GM04504 (cell line): Measurements from ENCODE around the gene TBC1D22B.
"Not testable (repeated sequence)": the region's sequence is repeated elsewhere in the genome, so short reads cannot be mapped to it uniquely, and the experiment has no call there.

Experiments
- DNase-seq: peaks from one replicate; pipeline ENCODE4 v3.0.0-alpha.2; 2012; ENCODE audit warnings: low read depth

TBC1D22B gene

DNA sequence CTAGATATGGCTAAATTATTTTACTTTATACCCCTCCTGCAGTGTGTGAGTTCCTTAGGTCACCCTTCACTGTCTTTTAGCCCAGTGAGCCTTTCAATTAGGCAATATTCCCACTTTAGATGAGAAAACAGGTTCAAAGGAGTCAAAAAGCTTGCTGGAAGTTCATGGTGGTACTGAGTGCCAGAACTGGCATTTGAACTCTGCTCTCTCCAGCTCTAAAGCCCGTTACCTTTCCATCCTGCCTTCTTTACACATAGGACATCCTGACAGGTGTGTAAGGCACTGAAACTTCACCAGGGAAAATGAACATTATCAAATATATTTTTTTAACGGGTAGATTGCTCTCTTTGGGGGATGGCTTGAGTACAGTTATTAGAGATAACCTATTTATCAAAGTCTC lies 11.5 kb downstream of the TBC1D22B start:
- DNase-seq, result no peak

DNA sequence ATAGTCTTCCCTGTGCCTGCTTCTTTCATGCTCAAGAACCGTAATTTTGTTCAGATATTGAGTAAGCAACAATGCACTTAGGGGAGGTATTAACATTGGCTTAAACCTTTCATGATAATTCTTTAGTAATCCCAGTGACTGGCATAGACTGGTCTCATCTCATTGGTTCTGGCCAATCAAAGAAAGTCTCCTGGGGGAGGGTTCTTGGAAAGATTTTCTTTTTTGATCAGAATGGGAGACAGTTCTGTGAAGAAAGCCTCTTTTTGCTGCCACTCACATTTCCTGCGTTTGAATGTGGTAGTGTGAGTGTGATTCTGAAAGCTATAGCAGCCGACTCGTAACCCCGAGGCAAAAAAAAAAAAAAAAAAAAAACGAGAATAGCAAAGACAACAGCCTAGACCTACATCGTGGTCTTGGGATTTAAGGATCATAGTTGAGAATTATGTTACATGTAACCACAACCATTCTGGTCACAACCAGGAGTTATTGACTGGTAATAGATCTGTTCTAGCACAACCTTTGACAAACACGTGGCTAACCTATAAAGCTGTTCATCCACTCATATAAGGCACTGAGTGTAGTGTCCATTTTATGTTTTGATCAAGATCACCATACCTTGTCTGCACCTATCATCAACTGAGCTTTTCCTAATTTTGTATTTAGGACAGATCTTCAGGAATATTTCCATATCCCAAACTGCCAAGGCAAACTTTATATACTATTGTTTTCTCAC lies 15.4 kb downstream of the TBC1D22B start:
- DNase-seq, result no peak

DNA sequence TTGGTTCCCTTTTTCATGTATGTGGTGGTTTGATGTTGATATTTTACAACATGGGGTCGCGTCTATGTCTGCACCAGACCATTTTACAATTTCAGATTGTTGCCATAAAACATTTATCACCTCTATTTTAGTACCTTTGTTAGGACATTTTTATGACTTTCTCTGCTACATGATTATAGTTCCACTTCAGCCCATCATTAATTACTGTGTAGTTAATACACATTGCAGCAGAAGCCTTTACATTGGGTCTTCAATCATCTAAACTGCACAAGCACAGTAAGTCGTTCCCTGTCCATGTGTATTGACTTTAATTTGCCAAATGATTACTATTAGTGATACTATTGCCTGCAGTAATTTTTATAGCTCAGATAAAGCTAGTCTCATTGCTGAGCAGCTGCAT lies 16.1 kb downstream of the TBC1D22B start:
- no peak for DNase-seq

DNA sequence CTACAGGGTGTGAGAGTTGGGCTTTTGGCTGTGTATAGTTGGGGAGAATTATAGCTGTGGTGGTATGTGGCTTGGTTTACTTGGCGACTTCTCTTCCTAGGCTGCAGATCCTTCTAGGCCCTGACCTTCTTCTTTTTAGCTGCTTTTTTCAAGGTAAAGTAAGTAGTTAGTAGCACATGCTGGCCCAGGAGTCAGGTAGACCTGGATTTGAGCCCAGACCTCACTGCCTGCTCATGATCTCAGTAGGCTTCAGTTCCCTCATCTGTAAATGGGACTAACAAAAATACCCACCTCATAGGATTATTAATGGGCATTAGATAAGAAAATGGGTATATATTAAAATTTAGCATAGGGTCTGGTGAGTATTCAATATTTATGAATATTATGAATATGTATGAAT lies 17.8 kb downstream of the TBC1D22B start:
- no peak for DNase-seq

DNA sequence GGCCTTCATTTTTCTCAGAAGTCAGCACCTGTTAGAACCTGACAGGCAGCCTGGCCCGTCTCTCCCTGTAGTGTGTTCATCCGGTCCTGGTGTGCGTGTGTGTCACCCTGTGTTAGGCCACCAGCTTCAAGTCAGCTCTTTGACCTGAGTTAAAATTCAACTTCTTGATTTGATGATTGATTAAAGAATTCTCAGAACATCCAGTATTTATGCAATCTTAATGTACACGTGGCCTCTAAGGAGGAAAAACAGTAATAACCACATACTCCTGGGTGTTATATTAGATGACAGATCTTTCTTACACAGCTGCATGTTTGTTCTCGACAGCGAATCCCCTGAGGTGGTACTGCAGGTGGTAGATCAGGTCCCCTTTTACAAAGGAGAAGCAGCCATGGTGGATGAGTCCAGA lies 19.4 kb downstream of the TBC1D22B start:
- no peak for DNase-seq

DNA sequence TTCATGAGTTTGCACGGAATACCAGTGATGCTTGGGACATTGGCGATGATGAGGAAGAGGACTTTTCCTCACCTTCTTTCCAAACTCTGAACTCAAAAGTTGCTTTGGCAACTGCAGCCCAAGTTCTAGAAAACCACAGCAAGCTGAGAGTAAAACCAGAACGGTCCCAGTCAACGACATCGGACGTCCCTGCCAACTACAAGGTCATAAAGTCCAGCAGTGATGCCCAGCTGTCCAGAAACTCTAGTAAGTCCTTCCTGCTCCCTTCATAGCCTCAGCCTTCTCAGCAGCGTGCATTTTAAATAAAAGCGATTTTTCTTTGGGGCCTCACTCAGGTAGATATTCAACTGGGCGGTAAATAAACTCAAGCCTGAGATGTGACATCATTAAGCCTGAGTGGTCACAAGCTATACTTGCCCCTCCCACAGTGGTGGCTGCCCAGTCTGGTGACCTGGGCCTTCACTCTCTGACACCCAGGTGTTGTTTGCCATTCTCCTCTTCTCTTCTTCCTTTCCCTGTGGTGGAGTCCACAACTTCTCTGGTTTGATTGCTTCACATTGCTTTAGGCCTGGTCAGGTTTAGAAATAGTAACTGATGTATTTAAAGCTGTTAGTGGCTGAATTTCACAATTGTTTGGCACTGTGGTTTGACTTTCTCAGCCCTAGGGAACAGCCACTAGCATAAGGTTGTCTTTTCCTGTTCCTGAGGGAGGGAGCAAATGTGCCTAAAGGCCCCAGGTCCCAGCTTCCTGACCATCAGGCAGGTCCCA lies 22.0 kb downstream of the TBC1D22B start:
- no peak for DNase-seq

DNA sequence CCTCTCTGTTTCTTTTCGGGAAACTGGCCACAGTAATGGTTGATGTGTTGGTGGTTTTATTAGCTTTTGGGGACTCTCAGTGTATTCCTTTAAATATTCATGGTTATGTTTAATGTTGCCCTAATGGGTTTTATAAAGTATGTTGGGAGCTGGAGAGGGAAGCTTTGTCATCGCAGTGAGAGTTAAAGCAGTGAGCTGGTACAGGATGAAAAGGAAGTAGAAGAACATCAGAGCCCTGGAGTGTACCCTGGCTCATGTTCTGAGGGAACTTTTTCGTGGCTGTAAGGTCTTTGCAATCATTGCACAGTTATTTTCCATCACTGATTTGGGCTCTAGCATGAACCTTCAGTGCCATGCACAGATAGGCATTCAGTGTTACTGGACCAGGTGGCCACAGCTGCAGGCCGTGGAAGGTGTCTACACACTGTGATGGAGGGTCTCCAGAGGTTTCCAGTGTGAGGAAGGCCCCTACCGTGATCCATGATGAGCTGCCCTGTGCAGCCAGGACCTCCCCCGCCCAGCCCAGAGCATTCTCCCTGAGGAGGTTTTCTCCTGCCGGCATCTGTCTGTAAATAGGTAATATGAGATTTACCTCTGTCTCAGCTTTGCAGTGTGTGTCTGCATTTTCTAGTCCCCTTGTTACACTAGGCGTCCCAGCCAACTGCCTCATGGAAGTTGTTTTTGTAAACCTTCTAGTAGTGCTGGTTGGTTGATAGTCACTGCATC lies 22.8 kb downstream of the TBC1D22B start:
- DNase-seq, result no peak

DNA sequence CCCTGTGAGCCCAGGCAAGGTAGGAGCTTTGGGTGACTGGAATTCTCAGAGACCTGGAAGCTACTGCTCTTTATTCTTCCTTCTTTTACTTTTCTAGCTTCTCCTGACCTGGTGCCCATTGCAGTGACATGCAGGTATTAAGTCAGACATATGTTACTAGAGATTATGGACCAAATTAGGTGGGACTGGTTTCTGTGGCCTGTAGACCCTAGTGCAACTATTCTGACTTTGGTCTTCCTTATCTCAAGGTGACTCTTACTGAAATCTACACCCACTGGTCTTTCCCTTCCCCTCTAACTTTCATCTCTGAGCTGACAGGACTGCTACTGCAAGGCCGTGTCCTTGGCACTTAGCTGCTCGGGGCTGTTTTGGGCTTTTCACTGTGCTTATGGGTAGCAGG lies 24.8 kb downstream of the TBC1D22B start:
- DNase-seq, result no peak

DNA sequence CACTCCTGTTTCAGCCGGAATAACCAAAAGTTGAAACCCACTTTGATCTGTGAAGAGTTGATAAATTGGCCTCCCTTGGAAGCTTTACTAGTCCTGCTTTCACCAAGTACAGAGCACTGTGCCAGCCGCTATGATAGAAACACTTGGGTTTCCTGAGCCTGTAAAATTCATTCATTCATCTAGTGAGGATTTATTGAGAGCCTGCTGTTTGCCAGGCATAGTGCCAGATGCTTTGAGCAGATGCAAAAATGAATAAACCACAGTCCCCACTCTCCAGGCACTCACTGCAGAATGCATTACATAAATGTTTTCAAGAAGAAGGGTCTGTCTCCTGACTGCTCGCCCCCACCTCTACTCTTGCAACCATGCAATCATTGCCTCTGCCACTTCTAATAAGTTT lies 25.7 kb downstream of the TBC1D22B start:
- DNase-seq, result peak; percentile 11

DNA sequence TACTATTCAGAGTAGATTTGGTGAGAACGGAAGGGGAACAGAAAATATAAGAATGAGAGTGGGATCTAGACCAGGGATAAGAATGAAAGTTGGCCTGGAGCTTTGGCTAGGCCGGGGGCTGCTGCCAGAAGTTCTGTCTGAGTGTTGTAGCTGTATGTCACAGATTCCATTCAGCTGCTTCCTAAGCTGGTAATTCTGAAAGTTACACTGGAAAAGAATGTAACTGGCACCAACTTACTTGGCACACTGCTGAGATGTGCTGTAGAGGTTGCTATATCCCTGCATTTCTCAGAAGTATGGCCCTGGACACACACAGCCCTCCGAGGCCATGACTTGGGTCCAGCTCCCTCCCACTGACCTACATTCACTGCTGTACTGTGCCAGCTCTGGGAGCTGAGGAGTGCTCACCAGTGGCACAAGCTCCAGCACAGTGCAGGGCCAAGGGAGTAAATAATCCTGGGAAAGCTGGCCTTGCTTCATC lies 26.1 kb downstream of the TBC1D22B start:
- DNase-seq, result no peak

DNA sequence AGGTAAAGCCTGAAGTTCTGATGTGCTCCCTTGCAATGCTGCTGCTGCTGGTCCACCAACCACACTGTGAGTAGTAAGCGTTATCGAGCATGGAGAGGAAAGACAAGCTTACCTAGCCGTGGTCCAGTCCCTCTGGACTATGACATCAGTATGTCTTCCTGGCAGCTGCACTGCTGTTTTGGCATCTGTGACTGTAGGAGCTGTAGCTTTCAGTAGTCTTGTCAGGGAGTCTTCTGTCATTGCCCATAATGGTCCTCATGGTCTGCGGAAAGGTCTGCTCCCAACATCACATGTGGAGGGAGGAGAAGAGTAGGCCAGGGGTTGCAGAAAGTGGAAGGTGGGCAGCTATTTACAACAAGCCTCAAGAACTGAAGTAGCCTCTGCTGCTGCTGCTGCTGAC lies 27.2 kb downstream of the TBC1D22B start:
- DNase-seq, result no peak

DNA sequence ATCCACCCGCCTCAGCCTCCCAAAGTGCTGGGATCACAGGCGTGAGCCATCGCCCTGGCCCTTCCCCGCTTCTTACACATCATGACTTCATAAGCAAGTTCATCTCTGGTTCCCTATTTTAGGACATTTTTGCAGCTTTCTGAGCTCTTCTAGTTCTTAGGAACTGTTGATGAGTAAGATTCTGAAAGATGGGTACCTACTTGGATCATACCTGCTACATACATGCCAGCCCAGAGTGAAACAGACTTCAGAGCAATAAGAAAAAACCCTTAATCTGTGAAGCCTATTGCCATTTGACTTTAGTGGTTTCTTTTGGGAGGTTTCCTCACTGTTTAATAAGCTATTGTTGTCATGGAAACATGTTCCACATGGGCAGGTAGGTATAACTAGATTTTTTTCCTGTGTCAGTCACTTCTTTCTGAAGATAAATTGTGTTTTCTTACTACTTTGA lies 28.3 kb downstream of the TBC1D22B start:
- DNase-seq, result no peak

DNA sequence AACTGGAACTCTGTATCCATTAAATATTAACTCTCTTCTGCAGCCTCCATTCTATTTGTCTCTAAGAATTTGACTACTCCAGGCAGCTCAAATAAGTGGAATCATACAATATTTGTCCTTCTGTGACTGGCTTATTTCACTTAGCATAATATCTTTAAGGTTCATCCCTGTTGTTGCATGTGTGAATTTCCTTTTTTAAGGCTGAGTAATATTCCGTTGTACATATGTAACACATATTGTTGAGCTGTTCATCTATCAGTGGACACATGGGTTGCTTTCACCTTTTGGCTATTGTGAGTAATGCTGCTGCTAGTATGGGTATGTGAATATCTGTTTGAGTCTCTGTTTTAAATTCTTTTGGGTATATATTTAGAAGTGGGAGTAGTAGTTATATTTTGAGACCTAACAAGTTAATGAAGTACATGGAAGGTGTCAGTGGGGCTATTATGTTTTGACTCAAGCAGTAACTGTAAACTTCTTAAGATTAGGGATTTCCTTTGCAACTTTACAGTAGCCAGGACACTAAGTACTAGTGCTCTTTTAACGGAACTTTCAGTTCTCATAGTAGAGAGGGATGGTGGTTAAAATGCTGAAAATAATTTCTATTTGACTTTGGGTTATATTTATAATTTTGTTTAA lies 30.1 kb downstream of the TBC1D22B start:
- no peak for DNase-seq

DNA sequence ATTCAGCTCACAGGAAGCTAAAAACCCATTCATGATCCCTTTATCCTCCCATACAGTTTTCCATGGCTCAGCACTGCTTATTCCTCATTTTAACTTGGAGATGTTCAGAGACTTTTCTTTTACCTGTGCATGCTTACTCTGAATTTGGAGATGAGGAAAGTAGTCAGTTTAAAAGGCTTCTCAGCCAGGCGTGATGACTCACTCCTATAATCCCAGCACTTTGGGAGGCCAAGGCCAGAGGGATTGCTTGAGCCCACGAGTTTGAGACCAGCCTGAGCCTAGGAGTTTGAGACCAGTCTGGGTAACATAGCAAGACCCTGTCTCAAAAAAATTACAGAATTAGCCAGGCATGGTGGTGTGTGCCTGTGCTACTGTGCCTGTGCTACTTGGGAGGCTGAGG lies 30.7 kb downstream of the TBC1D22B start:
- no peak for DNase-seq

DNA sequence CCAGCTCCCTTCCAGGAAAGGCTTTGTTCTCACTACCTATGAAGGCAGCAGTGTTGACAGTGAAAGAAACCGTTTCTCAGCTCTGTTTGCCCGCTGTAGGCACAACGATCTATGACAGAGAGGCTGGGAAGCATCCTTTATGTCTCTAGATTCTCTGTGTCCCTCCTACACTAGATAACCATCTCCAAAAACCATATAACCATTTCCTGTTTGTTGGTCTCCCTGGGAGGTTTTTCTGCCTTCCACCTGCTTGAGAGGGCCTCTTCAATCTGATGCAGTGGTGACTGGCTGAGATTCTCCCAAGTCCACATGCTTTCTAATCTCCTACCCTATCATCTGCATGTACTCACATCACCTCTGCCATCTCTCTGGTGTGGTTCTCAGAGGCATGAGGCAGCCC lies 32.4 kb downstream of the TBC1D22B start:
- no peak for DNase-seq

DNA sequence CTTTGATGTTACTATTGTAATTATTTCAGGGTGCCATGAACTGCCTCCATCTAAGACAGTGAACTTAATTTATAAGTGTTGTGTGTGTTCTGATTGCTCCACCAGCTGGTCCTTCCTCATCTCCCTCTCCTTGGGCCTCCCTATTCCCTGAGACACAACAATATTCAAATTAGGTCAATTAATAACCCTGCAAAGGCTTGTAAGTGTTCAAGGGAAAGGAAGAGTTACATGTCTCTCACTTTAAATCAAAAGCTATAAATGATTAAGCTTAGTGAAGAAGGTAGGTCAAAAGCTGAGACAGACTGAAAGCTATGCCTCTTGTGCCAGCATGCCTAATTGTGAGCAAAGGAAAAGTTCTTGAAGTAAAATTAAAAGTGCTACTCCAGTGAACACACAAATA lies 35.9 kb downstream of the TBC1D22B start:
- DNase-seq, result no peak

DNA sequence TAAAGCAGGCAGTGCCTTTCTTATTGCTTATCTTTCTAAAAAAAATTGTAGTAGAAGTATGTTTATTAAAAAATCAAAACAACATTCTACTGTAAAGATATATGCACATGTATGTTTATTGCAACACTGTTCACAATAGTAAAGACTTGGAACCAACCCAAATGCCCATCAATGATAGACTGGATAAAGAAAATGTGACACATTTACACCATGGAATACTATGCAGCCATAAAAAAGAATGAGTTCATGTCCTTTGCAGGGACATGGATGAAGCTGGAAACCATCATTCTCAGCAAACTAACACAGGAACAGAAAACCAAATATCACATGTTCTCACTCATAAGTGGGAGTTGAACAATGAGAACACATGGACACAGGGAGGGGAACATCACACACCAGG lies 40.1 kb downstream of the TBC1D22B start:
- DNase-seq, result not testable (repeated sequence)

DNA sequence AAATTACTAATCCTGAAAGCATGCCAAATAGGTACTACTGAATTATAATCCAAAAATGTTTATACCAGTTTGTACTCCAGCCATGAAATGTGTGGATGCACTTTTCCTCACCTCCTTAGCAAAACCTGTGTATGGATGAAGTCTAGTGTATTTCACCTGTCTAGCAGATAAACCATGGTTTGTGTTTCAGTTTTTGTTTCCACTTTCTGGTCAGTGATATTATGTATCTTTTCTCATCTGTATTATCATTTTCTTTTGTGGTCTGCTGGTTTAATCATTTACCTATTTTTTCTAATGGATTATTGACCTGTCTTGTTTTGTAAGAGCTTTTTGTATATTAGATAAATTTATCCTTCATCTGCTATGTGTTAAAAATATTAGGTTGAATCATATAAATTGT lies 41.4 kb downstream of the TBC1D22B start:
- no peak for DNase-seq

DNA sequence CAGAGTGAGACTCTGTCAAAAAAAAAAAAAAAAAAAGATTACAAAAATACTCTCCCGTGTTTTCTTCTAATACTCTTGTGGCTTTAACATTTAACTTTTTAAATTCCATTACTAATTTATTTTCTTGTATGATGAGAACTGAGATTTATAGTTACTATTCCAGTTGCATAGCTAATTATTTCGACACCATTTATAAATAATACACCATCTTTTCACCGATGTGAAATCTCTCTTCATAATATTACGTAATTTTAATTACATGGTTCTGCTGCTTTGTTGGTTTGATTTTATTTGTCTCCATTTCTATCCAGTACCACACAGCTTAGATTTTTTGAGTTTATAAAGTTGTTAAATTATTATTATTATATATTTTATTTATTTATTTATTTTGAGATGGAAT lies 42.4 kb downstream of the TBC1D22B start:
- no peak for DNase-seq

DNA sequence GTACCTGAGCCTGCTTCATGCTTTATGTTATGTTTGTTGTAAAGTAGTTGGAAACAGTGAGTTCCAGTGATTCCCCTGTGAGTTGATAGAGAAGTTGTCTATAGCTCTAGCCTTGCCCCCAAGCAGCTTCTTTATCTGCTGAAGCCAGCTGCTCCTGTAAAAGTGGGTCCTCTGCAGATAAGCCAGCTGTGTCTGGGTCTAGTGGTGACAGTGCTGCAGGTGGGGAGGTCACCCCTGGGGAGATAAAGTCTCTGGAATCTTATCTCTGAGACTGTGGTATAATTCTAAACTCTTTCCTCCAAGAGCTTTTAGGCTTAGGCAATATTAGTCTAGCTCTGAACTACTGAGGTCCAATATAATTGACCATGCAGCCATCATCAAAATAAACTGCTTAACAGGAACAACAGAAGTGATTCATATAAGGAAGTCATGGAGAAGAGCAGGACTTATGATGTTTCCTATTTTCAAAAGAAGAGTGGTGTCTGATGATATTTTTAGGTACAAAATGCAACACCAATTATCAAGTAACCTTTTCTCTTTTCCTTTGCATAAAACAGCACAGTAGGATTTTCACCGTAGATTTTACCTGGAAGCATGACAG lies 44.6 kb downstream of the TBC1D22B start:
- no peak for DNase-seq

DNA sequence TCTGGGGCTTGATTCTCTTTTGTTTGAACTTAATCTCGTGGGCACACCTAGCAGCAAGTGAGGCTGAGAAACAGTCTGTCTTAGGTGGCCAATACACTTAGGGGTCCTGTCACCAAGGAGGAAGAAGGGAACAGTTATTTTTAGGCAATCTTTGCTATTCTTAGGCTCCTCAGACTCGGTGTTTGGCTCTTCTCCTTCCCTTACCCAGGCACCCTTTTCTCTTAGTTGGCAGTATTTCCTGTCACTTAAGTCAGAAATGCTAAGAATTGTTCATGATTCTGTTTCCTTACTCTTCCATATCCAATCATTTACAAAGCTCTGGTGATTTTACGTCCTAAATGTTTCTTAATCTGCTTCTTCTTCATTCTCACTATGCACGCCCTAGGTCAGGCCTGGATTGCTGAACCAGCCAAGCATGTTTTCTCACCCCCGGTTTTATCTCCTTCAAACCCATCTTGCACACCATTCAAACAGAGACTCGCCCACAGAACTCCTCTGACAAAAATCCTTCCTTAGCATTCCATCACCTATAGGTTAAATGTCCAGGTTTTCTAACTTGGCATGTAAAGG lies 45.6 kb downstream of the TBC1D22B start:
- no peak for DNase-seq
